ENCODE results near the gene PFAS.
"Not testable (repeated sequence)": the region's sequence is repeated elsewhere in the genome, so short reads cannot be mapped to it uniquely, and the experiment has no call there.

PFAS gene

DNA sequence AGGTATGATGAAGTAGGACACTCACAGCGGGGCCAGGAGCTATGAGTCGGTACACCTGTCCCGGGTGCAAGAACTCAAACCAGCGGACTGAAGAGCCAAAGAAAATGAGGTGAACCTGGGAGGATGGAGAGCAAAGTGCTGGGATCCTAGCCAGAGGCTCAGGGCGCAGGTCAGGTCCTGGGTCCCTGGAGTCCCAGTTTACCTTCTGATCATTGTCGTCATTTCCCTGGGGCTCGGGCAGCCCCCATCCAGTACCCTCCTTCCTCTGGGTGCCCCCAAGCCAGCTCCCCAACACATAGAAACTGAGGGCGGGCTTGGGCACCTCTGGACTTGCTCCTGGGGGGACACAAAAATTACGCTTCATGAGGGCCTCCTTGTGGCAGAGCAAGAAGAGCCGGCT lies 17.4 kb upstream of the PFAS start:
- DNase-seq, result no peak

DNA sequence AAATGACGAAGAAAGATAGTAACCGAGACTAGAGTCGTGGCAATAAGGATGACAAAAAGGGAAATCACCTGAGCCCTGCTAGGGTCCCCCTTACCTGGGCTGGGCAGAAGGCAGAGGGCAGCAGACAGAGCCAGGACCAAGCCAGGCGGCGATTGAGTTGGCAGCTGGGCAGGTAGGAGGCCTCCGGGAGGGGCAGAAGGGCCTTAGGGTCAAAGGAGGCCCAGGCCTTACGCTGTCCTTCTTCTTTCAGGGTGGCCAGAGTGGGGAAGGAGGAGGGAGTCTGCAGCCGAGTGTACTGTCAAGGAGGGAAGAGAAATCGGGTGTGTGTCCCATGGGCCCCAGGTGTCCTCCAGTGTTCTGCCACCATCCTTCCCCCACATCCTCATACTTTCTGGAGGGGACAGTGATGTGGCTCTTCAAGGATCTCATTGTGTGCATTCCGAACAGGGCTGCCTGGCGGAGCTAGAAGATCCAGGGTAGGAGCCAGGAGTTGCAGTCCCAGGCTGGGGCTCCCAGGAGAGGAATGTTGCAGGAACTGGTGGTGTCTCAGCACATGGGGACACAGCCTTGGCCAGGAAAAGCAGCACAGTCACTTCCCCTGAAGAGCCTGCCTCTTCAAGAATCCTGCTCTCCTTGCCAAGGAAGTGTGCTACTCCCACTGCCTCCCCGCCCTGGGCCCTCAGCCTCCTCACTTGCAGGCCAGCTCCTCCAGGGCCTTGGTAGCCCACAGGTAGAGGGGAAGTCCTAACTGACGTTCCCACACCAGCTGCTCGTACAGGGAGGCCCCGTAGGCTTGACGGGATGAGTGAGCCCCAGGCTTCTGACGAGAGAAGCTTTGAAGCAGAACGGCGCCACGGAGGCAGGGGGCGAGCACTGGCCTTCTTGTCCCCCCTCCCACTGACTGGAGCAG lies 14.5 kb upstream of the PFAS start:
- DNase-seq, result no peak

DNA sequence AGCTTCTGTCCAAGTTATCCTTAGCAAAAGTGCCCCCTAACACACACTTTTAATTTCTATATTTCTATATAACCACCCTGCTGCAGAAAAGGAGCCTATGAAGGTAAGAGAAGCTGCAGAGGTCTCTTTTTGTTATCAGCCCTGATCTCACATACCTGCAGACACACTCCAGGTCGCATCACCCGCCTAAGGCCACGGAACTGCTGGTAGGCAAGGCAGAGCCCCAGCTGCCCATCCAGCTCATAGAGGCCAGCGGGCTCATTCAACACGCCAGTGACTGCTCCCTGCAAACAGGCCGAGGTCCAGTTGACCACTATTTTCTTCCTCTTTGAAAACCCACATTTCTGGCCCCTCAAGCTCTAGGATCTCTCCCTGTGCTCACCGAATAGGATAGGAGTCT lies 13.4 kb upstream of the PFAS start:
- DNase-seq, result no peak

DNA sequence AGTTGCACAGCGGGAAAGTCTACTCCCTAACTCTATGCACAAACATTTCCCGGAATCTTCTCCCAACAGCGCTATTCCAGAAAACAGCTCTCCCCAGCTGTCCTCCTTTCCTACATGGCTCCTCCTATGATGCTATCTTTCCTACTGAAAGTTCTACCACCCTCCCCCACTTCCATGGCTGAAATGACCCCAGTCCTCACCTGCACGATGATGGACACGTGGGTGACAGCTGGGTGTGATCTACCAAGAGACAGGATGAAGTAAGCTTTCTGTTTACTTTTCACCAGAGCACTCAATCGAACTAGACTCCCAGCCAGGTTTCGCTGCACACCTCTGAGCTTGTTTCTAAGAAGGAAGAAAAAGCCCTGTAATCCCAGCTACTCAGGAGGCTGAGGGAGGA lies 11.9 kb upstream of the PFAS start:
- DNase-seq, result no peak

DNA sequence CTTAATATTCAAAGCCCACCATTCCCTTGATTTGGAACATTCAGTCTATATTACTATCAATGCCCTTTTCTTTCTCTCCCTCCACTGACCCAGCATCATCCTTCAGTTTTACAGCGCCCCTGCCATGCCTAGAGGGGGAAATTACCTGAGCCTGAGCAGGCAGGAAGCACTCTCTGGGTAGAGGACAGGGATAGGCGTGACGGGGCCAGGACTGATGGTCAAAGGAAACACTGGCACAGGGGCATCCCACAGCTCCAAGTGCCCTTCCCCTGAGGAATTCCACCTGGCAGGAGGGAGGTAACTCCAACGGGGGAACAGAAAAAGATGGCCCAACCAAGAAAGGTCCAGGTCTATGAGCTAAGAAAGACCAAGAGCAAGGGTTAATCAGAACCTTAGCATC lies 11.2 kb upstream of the PFAS start:
- DNase-seq, result no peak

DNA sequence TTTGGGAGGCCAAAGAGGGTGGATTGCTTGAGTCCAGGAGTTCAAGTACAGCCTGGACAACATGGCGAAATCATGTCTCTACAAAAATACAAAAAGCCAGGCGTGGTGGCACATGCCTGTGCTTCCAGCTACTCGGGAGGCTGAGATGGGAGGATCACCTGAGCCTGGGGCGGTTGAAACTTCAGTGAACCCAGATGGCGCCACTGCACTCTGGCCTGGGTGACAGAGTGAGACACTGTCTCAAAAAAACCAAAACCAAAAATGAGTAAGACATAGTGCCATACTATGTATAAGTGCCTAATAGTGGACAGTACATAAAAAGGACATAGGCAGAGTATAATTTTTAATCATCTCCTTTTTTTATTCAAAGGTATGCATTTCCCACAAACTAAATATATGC lies 5.3 kb upstream of the PFAS start:
- DNase-seq, result peak in 1 of 2 donors; percentile 27

DNA sequence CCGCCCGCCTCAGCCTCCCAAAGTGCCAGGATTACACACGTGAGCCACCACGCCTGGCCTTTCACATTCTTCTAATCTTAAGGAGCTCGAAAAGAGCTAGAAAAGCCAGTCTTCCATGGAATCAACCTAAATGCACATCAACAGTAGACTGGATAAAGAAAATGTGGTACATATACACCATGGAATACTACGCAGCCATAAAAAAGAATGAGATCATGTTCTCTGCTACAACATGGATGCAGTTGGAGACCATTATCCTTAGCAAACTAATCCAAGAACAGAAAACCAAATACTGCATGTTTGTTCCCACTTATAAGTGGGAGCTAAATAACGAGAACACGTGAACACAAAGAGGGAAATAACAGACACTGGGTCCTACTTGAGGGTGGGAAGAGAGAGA lies 4.3 kb upstream of the PFAS start:
- no peak for DNase-seq

DNA sequence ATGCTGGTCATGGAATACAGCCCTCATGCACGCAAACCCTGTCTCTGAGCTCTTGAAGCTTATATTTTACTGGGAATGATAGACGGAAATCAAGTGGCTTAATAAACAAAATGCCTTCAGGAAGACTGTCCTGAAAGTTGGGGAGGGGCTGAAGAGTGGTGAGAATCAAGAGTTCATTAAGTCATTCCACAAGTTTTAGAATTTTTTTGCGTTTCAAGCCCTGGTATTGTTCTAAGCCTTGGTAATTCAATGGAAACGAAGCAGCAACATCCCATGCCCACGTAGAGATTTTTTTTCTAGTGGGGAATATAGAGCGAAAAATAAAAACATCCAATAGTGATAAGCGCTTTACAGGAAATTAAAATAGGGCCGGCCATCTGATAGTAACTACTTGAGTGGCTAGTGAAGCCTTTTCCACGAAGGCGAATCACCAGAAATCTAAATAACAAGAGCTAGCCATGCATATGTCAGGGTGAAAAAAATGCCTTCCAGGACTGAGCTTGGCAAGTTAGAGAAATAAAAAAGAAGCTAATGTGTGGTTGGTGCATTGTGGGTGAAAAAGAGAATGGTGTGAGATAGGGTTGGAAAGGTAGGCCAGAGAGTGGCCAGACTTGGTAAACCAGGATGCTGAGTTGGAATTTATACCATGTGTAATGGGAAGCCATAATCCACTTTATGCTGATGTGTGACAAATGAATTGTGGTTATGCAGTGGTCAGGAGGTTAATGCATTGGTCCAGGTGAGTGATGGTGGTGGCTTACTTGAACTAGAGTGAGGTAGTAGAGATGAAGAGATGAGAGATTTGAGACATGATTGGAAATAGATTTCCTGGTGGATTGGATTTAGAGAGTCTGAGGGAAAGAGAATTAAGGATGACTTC lies 772 bp downstream of the PFAS start:
- no peak for DNase-seq

DNA sequence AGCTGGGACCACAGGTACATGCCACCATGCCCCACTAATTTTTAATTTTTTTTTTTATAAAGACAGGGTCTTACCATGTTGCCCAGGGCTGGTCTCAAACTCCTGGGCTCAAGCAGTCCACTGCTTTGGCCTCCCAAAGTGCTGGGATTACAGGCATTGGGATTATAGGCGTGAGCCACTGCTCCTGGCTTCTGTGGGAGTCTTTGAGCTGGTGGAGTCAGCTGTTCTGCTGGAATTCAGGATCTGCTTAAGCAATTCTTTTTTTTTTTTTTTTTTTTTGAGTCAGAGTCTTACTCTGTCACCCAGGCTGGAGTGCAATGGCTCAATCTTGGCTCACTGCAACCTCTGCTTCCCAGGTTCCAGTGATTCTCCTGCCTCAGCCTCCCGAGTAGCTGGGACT lies 2.3 kb downstream of the PFAS start:
- not testable (repeated sequence) for DNase-seq

DNA sequence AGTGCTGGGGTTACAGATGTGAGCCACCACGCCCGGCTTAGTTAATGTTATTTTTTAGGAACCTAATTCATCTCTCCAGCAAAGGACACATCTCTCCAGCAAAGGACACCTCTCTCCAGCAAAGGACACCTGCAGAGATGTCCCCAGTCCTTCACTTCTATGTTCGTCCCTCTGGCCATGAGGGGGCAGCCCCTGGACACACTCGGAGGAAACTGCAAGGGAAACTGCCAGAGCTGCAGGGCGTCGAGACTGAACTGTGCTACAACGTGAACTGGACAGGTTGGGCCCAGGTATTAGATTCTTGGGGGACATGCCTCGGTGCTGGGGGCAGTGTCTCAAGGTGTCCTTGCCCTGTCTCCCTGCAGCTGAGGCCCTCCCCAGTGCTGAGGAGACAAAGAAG lies 4.7 kb downstream of the PFAS start:
- no peak for DNase-seq

DNA sequence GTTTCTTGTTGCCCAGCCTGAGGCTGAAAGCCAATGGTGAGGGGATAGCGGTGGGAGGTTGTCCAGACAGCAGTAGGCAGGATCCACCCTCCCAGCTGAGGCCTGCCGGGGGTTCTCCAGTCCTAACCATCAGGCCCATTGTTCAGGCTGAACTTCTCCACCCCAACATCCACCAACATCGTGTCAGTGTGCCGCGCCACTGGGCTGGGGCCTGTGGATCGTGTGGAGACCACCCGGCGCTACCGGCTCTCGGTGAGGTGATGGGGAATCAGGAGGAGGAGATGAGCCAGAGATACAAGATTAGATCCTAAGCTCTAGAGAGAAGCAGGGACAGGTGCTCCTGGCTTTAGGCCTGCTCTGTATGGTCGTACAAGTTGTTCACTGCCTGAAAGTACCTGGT lies 5.8 kb downstream of the PFAS start:
- no peak for DNase-seq

DNA sequence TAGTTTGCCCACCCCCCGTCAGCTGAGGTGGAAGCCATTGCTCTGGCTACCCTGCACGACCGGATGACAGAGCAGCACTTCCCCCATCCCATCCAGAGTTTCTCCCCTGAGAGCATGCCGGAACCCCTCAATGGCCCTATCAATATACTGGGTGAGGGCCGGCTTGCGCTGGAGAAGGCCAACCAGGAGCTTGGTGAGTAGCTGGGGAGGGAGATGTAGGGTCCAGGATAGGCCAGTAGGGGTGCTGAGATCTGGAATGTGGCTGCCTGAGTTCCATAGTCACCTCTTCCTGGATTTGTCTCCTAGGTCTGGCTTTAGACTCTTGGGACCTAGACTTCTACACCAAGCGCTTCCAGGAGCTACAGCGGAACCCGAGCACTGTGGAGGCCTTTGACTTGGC lies 6.4 kb downstream of the PFAS start:
- no peak for DNase-seq

DNA sequence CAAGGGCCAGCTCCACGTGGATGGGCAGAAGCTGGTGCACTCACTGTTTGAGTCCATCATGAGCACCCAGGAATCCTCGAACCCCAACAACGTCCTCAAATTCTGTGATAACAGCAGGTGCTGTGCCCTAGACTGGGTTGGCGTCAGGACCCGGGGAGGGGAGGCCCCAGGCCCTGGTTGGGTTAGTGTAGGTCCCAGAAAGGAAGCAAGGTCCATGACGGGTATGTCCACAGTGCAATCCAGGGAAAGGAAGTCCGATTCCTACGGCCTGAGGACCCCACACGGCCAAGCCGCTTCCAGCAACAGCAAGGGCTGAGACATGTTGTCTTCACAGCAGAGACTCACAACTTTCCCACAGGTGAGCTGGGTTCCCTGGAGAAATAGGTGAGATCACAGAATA lies 7.2 kb downstream of the PFAS start:
- no peak for DNase-seq

DNA sequence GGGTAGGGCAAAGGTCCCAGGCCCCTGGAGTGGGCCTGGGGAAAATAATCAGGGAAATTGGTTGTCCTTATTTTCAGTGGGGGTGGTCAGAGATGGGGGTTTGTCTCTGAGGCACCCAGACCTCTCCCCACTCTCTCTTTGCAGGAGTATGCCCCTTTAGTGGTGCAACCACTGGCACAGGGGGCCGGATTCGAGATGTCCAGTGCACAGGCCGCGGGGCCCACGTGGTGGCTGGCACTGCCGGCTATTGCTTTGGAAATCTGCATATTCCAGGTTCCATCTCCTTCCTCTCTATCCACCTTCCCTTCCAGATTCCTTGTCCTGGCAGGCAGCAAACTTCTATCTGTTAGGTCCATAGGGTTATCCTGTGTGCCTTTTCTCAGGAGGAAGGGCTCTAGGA lies 7.6 kb downstream of the PFAS start:
- no peak for DNase-seq

DNA sequence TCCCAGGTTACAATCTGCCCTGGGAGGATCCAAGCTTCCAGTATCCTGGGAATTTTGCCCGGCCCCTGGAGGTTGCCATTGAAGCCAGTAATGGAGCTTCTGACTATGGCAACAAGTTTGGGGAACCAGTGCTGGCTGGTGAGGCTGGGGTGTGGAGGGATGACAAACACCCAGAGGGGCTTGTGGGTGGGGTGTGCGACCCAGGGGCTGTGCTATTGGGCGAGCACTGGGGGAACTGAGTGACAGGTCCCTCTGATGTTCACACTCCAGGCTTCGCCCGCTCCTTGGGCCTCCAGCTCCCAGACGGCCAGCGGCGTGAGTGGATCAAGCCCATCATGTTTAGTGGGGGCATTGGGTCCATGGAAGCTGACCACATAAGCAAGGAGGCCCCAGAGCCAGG lies 8.7 kb downstream of the PFAS start:
- DNase-seq, result no peak

DNA sequence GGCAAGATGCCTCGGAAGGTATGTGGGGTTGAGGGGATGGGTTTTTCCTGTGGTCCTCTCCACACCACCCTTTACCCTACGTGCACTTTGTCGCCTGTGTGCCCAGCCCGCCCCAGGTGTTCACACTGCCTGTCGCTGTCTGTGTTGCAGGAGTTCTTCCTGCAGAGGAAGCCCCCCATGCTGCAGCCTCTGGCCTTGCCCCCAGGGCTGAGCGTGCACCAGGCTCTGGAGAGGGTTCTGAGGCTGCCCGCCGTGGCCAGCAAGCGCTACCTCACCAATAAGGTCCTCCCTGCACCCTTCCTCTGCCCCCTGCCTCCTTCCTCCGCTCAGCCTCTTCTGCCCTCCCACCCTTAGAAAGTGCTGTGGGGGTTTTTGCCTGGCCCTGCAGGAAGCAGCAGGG lies 15.2 kb downstream of the PFAS start:
- no peak for DNase-seq

DNA sequence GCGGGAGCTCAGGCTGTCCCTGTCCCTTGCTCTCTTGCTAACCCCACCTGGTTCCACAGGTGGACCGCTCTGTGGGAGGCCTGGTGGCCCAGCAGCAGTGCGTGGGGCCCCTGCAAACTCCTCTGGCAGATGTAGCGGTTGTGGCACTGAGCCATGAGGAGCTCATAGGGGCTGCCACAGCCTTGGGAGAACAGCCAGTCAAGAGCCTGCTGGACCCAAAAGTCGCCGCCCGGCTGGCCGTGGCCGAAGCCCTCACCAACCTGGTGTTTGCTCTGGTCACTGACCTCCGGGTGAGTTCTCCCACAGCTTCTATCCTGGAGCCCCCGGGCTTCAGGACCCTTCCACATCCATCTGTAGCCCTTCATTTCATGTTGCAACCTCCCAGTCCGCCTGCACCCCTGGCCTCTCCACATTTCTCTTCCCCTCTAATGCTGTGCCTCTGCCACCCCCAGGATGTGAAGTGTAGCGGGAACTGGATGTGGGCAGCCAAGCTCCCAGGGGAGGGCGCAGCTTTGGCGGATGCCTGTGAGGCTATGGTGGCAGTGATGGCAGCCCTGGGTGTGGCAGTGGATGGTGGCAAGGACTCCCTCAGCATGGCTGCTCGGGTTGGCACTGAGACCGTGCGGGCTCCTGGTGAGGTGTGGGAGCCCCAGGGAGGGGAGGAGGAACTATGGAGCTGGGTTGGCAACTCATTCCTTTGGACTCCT lies 15.9 kb downstream of the PFAS start:
- DNase-seq, result no peak

DNA sequence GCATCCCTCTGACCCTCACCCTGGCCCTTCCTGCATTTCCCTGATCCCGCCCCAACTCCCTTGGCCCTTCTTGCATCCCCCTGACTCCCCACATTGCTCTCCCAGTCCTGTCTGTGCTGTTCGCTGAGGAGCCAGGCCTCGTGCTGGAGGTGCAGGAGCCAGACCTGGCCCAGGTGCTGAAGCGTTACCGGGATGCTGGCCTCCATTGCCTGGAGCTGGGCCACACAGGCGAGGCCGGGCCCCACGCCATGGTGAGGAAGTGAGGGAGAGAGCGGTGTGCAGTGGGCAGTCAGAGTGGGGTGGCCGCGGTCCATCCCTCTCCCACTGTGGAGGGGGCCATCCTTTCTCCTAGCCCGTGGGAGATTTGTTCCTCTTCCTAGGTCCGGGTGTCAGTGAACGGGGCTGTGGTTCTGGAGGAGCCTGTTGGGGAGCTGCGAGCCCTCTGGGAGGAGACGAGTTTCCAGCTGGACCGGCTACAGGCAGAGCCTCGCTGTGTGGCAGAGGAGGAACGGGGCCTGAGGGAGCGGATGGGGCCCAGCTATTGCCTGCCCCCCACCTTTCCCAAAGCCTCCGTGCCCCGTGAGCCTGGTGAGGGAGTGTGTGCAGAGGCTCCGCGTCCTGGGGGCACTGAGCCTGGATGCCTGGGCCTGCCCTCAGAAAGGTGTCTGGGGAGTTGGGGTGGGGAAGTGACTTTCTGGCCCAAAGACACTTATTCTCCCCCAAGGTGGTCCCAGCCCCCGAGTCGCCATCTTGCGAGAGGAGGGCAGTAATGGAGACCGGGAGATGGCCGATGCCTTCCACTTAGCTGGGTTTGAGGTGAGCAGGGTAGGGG lies 17.8 kb downstream of the PFAS start:
- DNase-seq, result no peak

DNA sequence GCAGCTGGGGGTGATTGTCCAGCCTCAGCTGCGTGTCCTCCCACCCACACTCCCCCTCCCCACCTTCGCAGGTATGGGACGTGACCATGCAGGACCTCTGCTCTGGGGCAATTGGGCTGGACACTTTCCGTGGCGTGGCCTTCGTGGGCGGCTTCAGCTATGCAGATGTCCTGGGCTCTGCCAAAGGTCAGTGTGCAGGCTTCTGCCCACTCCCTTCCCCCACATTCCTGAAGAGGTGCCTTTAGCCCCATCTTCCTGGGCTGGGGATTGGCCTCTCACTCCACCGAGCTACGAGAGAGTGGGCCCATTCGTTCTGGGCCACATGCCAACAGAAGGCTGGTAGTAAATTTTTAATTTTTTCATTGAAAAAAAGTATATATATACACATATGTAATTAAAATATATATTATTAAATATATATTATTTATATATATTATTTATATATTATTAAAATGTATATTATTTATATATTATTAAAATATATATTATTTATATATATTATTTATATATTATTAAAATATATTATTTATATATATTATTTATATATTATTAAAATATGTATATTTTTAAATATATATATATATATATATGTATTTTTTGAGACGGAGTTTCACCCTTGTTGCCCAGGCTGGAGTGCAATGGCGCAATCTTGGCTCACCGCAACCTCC lies 18.5 kb downstream of the PFAS start:
- no peak for DNase-seq

DNA sequence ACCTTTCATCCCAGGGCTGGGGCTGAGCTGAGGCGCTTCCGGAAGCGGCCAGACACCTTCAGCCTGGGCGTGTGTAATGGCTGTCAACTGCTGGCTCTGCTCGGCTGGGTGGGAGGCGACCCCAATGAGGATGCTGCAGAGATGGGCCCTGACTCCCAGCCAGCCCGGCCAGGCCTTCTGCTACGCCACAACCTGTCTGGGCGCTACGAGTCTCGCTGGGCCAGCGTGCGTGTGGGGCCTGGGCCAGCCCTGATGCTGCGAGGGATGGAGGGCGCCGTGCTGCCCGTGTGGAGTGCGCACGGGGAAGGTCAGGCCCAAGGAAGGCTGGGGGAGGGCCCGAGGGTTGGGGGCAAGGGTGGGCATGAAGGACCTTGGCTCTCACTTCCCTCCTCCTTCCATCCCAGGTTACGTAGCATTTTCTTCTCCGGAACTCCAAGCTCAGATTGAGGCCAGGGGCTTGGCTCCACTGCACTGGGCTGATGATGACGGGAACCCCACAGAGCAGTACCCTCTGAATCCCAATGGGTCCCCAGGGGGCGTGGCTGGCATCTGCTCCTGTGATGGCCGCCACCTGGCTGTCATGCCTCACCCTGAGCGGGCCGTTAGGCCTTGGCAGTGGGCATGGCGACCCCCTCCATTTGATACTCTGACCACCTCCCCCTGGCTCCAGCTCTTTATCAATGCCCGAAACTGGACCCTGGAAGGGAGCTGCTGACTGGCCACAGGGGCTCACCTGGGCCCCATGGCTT lies 19.6 kb downstream of the PFAS start:
- DNase-seq, result no peak

DNA sequence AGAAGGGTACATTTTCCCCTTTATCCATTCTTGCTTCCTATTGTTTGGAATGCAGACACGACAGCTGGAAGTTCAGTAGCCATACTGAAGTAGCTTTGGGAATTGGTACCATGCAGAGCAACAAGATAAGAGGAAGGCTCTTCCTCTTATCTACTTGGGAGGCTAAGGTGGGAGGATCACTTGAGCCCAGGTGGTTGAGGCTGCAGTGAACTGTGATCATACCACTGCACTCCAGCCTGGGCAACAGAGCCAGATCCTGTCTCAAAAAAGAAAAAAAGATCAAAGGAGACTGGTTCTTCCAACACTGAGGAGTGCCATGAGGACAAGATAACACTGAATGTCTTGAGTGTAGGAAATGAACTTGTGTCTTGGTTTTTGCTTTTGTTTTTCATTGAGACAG lies 23.3 kb downstream of the PFAS start:
- DNase-seq, result no peak
